Activated CD4-positive, alpha-beta T cell treated with anti-CD3 and anti-CD28 coated beads, Interleukin-2, amount 50 U/mL, for 1 hour (primary cell): ENCODE data around the gene MPDZ.
"Not testable (repeated sequence)": the region's sequence is repeated elsewhere in the genome, so short reads cannot be mapped to it uniquely, and the experiment has no call there.

ENCODE experiments used
- DNase-seq: peaks from one replicate; pipeline ENCODE4 v3.0.0-alpha.2; 2020

Gene MPDZ

DNA sequence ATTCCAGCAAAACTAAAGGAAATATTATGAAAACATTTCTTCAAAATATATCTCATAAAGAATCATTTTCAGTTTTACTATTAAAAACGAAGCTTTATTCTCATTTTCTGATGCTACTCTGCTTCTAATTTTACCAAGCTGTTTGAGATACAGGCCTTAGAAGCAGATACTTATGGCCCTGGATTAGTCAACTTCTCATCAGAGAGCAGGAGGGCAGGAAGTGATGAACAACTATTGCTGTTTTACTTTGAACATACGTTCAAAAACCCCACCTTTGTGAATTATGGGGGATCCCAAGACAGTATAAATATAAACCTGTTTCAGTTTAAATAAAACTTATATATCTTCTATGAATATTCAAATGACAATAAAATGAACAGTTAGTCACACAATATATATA, 16.0 kb downstream of the MPDZ start:
- DNase-seq, result no peak

DNA sequence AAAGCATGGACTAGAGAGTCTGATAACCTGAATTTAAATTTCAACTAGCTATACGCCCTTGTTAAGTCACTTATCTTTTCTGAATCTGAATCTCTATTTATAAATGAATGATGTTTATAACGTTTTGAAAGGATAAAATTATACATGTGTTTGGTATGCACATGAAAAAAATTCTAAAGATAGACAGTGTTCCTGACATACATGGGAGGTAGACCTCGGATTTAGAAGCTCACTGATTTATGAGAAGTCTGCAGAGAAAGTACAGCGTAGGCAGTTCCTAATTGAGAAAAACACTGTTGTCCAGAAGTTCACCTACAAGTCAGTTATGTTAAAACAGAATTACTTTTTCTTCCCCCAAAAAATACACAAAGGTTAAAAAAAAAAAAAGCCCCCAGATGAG, 26.6 kb downstream of the MPDZ start:
- no peak for DNase-seq

DNA sequence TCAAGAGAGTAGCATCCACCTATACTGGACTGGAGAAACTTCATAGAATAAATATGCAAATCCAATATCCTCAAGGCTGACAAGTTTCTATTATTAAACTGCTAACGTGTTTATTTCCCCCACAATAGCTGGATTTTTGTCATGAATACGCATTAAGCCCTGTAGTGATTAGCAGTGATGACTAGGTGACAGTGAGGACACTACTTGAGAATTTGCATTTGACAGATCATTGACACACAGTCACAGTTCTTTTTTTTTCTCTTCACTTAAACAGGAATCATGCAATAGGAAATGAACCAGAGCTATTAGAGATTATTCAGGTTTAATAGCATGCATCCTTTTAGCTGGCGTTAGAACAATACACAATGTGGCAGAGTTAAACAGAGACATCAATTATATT, 35.3 kb downstream of the MPDZ start:
- no peak for DNase-seq

DNA sequence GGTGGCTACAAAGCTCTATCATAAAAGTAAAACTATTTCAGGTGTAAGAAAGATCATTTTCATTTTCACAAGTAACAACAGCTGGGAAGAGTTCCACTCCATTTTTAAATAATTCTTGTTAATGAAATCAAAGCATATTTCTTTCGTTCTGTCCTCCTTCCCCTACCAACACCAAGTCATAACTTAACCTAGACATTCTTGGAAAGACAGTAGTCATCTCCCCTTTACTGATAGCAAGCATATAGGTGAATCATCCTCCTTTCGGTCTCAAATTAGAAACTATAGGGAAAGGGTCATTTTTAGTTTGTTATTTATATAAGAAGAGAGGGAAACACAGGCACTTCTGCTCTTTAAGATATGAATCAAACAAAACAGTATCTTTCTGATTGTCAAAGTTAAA, 38.2 kb downstream of the MPDZ start:
- DNase-seq, result no peak

DNA sequence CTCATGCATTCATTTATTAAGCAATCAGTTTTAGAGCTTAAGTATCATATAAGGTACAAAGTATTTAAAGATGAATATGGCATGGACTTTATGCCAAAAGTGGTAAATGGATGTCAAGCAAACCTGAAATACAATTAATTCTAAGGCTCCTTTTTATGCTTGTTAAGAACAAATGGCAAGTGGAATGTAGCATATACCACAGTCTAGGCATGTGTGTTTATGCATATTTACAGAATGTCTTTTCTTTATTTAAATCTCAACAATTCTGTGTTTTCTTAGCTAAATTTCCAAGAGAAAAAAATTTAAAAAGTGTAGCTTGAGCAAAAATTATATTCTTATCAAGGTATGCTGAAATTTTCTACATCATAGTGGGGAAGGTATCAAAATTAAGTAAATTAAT, 39.8 kb downstream of the MPDZ start:
- DNase-seq, result no peak

DNA sequence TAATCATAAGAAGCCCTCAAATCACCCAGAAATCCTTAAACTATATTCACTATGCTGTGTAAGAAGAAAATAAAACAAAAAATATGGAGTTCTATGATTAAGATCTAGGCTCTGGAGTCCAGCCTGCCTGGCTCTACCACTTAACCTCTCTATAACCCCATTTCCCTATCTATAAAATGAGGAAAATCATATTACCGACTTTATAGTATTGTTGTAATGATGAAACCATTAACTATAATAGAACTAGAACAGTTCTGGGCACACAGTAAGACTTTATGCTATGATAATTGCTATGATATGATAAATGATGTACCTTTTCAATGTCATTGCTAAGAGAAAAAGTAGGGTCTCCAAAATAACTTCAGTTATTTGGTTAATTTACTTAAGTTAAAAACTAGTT, 40.3 kb downstream of the MPDZ start:
- DNase-seq, result no peak

DNA sequence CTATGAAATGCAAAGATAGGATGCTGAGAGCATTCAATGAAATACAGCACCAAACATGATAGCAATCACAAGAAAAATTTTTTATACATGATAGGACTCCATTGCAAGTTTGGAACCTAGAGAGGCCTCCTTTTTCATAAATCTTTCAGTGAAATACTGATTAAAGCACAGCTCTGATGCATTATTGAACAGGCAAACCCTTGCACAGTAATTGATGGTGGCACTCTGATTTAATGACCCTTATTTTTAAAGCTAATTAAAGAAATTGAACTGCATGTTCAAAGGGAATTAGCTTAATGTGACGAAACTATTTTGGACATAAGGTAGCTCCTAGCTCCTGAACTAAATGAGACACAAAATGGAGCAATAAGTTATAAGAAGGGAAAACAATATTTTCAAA, 44.6 kb downstream of the MPDZ start:
- DNase-seq, result no peak

DNA sequence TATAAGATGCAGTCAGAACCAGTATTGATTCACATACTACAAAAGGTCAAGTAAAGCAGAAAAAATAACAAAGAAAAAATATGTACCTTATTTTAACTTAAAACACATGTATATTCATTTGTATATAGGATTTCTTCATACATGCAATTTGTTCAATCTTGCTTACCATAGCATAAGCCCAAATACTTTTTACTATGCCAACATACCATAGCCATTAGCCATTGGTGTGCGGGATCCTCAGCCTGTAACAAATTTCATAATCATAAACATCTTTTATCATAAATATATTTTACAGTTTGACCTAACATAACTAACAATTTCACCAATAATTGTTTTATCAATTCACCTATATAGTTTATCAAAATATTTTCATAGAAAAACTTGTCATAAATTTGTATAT, 51.1 kb downstream of the MPDZ start:
- DNase-seq, result no peak

DNA sequence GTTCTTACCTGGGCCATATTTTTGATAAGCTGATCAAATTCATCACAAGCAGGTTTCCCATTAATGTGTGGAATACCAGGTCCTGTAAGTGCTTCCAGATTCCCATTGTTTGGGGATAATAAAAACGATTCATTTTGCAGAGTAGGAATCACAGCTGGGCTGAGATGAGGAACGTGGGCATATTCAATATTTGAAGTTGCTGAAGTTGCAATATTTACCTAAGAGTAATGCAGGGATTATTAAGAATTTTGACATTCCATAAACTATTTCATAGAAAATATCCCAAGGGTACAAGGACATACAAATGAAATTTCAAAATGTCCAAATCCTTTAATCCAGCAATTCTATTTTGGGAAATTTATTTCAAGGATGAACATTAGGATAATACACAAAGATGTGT, 55.1 kb downstream of the MPDZ start:
- no peak for DNase-seq

DNA sequence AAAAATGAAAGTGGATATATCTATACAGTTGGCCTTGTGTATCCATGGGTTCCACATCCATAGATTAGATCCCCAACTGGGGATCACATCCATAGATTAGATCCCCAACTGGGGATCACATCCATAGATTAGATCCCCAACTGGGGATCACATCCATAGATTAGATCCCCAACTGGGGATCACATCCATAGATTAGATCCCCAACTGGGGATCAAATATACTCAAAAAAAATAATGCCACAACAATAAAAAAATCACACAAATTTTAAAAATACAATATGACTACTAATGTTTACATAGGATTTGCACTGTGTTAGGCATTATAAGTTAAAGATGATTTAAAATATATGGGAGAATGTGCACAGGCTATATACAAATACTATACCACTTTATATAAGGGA, 56.8 kb downstream of the MPDZ start:
- not testable (repeated sequence) for DNase-seq

DNA sequence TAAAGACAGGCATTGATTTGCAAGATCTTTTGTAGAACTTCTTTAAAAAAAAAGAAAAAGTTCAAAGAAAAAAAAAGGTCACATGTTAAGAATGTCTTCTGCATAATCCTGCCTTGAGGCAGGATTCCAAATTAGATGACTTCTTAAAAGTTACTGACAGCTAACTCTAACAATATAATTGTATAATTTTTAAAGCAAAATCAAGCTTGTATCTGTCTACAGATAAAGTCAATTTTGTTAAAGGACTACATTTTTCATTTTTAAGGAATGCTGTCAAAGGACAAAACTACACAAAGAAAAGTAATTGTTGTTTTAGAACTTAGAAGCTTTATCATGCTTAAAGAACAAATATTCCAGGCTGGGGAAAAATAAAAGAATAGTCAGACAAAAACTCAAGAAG, 57.8 kb downstream of the MPDZ start:
- DNase-seq, result no peak

DNA sequence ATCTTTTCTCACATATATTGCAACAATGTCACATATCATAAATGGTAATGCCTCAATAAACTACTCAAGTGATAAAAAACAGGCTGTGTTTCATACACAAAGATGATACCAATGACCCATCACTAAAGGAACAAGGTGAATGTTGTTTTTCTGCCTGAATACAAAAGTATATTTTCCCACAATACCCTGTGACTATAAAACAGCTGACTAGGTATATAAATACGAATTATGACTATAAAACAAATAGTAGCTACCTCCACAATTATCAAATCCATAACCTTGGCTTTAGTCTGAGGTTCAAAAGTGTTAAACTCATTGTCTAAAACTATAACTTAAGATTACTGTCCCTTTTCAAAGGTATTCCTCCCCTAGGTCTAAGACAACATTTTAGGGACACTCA, 58.7 kb downstream of the MPDZ start:
- no peak for DNase-seq

DNA sequence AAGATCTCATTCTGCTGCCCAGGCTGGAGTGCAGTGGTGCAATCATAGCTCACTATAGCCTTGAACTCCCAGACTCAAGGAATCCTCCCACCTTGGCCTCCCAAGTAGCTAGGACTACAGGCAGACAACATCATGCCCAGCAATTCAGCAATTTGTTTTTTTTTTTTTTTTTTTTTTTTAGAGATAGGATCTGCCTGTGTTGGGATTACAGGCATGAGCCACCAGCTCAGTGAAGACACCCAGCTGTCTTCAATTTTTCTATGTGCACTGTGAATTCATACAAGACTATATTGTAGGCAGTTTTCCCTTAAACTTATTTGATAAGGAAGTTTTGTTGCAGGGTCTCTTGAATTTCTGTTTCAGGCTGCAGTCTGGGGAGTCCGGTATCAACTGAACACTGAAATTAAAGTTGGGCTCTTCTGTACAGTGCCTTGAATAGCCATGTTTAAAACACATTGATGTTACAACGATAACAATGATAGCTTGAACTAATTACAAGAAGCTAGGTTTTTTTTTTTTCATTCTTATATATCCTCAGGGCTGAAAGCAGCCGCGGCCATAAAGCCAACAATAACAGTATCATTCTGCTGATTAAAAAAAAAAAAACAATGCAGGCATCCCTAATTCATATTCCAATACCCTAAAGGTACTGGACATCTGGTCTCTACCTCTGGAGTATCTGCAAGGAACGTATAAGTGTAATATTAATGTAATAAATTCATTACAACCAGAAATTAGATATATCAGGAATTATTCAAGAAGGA, 63.5 kb downstream of the MPDZ start:
- no peak for DNase-seq

DNA sequence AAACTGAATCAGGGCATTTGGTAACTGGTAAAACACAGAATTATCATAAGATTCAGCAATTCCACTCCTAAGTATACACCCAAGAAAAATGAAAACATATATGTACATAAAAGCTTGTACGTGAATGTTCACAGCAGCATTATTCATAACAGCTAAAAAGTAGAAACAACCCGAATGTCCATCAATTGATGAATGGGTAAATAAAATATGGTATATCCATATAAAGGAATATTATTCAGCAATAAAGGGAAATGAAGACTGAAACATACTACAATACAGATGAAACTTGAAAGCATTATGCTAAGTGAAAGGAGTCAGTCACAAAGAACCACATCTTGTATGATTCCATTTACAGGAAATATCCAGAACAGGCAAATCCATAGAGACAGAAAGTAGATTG, 65.5 kb downstream of the MPDZ start:
- no peak for DNase-seq

DNA sequence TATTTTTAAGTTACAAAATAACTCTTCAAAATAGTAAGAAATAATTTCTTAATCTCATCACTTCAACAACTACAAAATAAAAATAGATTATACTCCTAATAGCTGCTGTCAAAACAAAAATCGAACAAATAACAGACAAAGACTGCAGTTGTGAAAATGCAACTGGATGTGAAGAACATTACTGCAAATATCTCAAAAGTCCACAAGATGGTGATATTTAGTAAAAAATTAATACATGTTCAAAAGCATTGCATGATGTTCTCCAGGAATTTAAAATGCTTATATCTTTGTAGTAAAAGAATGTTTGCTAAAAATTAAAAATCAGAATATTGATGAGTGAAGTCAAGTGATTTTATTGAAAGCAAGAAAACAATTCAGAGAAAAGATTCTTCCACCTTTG, 66.2 kb downstream of the MPDZ start:
- DNase-seq, result no peak

DNA sequence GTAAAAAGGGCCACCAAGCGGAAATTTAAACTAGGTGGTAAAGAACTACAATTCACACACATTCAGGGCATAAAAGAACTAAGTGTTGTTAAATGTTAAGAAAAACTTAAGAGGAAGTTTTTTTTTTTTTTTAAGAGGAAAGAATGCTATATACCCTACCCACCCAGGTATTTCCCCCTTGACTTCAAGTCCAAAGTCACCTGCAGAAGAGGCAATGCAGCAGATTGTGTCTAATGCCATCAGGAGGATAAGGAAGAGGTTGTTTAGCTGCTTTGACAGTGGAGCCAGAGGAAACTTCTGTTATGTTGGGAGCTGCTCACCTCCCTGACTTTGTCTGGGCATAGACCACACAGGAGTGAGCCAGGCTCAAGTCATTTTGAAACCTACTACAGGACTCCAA, 69.2 kb downstream of the MPDZ start:
- DNase-seq, result no peak

DNA sequence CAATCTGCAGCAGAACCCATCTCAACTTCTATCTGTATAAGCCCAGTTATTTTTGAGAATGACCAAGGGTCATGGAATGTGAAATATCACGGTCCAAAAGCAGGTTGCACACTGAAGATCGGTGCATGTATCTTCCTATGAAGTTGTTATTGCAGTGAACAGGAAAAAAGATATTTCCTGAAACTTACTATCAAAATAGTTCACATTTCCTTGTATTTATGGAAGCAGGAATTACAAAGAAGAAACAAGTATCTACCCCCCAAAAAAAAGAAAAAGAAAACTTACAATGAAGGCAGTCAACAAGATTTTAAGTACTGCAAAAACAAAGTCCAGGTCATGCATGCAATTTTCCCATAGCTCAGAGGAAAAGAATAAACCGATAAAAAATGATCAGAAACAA, 70.0 kb downstream of the MPDZ start:
- no peak for DNase-seq

DNA sequence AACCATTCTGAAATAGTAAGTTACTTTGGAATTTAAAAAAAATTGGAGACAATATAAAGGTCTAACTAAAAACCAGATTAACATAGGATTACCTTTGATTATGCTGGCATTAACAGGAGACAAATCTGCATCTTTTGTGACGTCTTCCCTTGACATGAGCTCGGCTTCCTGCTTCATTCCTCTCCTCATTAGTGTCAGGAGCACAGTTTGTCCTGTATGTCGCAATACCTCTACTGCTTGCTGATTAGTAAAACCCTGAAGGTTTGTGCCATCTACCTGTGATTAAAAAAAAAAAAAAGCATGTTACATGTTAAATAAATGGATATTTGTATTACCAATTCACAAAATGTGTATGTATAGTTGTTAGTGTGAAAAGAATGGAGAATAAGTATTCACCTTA, 73.7 kb downstream of the MPDZ start:
- no peak for DNase-seq

DNA sequence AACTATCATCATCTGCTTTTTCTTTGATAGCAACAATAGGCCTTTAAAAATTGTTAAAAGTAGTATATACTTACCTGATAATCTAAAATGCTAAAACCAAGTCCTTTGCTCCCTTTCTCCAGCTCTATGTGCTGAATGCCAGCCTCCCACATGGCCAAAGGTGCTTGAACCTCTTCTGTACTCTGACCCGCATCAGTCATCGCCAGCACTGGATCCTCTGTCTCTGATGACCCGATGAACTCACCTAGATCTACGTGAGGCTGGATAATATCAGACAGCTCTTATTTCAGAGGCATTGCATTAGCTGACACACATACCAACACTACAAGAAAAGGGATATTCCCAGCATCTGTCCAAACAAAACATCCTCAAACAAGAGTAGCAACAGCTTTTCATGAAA, 89.5 kb downstream of the MPDZ start:
- DNase-seq, result no peak

DNA sequence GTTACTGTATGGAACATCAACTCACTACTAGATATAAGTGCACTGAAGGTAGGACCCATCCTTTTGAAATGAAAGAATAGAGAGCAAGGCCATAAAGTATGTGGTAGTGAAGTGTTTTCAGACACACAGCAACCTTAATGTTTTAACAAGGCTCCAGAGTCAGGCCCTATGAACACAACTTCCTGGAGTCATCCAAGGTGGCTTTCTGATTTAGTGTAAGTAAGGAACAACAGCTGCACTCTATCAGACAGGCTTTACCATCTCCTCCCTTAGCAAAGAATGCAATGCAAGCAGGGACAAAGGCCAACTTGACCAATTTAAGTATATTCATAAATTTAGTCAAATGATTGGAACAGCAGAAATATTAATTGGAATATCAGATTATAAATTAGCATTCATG, 90.1 kb downstream of the MPDZ start:
- DNase-seq, result no peak

DNA sequence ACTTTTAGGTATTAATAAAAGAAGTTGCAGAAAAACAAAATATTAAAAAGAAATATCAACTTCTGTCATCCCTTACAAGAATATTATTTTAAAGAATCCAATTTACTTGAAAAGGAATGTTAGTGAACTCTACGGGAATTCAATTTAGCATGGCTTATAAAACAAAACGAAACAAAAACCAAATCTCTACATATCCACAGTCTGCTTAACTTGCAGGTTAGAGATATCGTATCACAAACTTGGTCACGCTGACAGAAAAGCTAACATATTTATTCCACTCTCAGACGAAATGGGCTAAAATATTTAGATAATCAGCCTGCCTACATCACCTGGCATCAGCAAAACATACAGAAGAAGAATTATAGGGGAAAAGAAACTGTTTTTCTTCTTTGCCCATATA, 92.7 kb downstream of the MPDZ start:
- DNase-seq, result no peak

DNA sequence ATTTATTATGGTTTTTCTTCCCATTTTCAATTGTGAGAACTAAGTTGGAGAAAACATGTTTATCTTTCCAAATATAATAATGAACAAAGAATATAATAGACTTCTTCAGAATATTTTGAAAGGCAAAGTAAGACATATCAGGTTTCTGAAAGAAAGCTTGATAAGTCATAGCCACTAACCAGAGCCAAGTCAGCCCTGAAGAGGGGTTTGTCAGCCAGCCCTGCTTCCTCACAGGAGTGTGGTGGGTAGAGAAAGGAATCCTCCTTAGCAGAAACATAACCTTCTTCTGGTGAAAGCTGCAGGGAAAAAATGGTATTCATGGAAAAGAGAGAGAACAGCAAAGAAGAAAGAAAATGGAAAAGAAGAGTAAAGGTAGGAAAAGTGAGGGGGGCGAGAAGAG, 93.4 kb downstream of the MPDZ start:
- DNase-seq, result no peak

DNA sequence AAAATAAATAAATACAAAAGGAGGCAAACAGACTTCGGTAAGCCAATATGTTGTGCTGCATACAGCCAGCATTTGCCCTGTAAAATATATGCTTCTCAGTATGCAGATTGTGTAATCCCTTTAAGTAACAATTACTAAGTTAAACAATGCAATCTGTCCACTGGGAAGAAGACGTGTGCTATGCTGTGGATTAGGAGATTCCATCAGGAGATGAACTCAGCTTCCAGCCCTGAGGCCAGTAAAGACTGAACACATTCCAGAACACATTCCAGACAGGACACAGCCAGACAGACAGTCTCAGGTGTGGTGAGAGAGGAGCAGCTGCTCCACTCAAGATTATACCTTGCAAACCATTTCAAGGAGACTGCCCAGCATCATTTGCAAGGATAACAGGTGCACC, 97.8 kb downstream of the MPDZ start:
- DNase-seq, result no peak

DNA sequence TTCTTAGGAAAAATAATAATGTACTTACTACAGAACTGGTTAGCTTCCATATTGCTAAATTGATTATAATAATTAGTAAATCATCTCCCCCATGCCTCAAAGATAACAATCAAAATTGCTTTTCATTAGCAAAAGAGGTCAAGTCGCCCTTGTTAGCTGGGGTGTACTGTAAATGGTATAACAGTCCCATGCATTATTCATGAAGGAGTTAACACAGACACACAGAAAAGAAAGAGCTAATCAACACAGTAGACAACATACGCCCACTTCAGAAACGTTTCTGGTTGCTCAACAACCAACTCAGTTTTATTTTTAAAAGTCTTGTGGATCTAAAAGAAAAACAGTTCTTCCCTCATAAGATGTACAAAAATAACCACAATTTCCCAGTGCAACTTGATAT, 100.2 kb downstream of the MPDZ start:
- DNase-seq, result no peak

DNA sequence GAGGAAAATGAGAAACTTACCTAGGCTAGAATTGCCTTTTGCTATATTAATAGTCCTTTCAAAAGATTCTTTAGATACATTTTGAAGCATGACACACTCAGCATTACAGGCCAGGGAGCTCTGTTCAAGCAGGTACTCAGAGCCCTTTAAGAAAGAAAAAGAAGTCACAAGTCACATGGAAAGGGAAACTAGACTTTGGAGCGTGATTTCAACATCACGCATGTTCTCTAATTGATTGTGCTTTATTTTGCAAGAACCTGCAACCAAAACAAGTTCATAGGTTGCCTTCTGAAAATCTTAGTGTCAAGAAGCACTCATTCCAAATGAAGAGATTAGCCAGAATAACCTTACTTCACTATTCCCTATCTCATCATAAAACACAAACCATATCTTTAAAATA, 103.8 kb downstream of the MPDZ start:
- DNase-seq, result no peak
